Transverse colon (tissue), 3 donors: Measurements from ENCODE around the gene TNNC1.

Experiments
- POLR2A ChIP-seq: fragments of 450-650 bp; IDR thresholded peaks from one replicate; pipeline ENCODE4 v1.6.1; 2016; ENCODE audit warnings: antibody characterized with exemption, mild to moderate bottlenecking, moderate library complexity
- TF ChIP-seq, protein P1 (sequence below), 5 experiments: fragments of 200-600 bp in 3 of 5; fragments of 450-650 bp in 2 of 5; sonication (generic) in 3 of 5; IDR thresholded peaks; 1 replicate in 2 of 5; 2 replicates in 3 of 5; pipeline ENCODE4 v1.5.1; 2016 to 2017; ENCODE audit warnings: antibody characterized with exemption in 5 of 5, inconsistent platforms in 3 of 5, mild to moderate bottlenecking in 2 of 5, moderate library complexity in 1 of 5

DNA sequence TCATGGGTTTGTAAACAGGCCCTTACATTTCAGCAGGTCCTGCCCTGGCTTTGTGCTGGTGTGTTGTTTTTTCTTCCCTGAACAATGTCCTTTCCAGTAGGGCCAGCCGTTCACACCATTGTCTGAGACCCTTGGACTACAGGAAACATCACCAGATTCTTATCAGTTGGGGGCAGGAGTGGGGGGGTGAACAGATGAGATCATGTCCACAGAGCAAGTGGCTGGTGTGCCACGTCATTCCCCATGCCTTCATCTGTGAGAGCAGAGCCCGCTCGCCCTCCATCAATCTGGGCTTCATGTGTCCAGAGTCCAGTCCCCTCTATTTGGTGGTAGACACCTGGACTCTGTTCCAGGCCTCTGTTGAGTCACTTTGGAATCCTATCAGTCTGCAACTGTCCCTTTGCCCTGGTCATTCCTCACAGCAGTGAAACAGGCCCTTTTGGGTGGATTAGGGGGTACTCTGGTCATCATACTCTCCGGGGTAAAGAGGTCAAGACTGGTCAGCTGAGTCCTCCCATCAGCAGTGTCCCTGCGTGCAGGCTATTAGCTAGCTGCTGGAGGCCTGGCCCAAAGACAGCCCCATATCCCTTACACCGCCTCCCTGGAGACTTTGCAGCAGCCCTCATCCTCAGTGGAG lies 23.9 kb downstream of the TNNC1 start:
- TF ChIP-seq POLR2A, result no peak
- TF ChIP-seq, protein P1, sequence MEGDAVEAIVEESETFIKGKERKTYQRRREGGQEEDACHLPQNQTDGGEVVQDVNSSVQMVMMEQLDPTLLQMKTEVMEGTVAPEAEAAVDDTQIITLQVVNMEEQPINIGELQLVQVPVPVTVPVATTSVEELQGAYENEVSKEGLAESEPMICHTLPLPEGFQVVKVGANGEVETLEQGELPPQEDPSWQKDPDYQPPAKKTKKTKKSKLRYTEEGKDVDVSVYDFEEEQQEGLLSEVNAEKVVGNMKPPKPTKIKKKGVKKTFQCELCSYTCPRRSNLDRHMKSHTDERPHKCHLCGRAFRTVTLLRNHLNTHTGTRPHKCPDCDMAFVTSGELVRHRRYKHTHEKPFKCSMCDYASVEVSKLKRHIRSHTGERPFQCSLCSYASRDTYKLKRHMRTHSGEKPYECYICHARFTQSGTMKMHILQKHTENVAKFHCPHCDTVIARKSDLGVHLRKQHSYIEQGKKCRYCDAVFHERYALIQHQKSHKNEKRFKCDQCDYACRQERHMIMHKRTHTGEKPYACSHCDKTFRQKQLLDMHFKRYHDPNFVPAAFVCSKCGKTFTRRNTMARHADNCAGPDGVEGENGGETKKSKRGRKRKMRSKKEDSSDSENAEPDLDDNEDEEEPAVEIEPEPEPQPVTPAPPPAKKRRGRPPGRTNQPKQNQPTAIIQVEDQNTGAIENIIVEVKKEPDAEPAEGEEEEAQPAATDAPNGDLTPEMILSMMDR (IDR thresholded peaks at IDR 0.05), result no peak
